GM18909 (cell line): ENCODE data around the gene BAX.

Experiments used
- ATAC-seq: cut with Tn5 transposase; IDR thresholded peaks from one replicate; pipeline ENCODE4 v1.9.1; 2021; ENCODE audit warnings: mild to moderate bottlenecking; ENCODE audit not compliant: unreplicated experiment, poor library complexity

The BAX gene

GRCh38 chr19:48961673-48962028 lies 7.0 kb downstream of the BAX start:
- ATAC-seq, result no peak

GRCh38 chr19:48962029-48962848 lies 7.6 kb downstream of the BAX start:
- ATAC-seq, result peak; percentile 33

- no peak for ATAC-seq
These were observed 8.1 kb downstream of the BAX start for GRCh38 chr19:48962849-48963165.

- ATAC-seq, result peak; percentile 22
These were observed 8.9 kb downstream of the BAX start for GRCh38 chr19:48963371-48964204.

GRCh38 chr19:48964205-48965039 lies 9.7 kb downstream of the BAX start:
- ATAC-seq, result no peak

GRCh38 chr19:48965040-48965805 lies 10.5 kb downstream of the BAX start, which contains the start of gene FTL:
FTL (plus strand) TSS chr19:48965309; CDS start chr19:48965508, 199 bp downstream.
- ATAC-seq, result peak; percentile 58

- ATAC-seq, result peak; percentile 23
These were observed 11.3 kb downstream of the BAX start for GRCh38 chr19:48965806-48966540.

- ATAC-seq, result no peak
These were observed 12.1 kb downstream of the BAX start for GRCh38 chr19:48966541-48967345.

GRCh38 chr19:48967346-48968178 lies 12.9 kb downstream of the BAX start:
- no peak for ATAC-seq

- ATAC-seq, result no peak
These were observed 13.5 kb downstream of the BAX start for GRCh38 chr19:48968179-48968661.

- no peak for ATAC-seq
These were observed 14.1 kb downstream of the BAX start for GRCh38 chr19:48968813-48969218.

GRCh38 chr19:48969276-48970138 lies 14.8 kb downstream of the BAX start:
- no peak for ATAC-seq

- no peak for ATAC-seq
These were observed 15.6 kb downstream of the BAX start for GRCh38 chr19:48970139-48970766.

GRCh38 chr19:48970923-48971395 lies 16.3 kb downstream of the BAX start:
- no peak for ATAC-seq

GRCh38 chr19:48975947-48976847 lies 21.5 kb downstream of the BAX start:
- ATAC-seq, result no peak
